ENCODE data around the gene JMJD4.

JMJD4 gene

GRCh38 chr1:227749225-227749624 is 14.1 kb upstream of the JMJD4 start:
- DNase-seq (ENCODE audit: low read depth) = no peak

GRCh38 chr1:227748496-227749182 is 13.5 kb upstream of the JMJD4 start:
- DNase-seq (ENCODE audit: low read depth) = no peak

GRCh38 chr1:227747948-227748495 is 12.9 kb upstream of the JMJD4 start:
- DNase-seq (ENCODE audit: low read depth) = no peak

GRCh38 chr1:227747382-227747781 is 12.3 kb upstream of the JMJD4 start:
- DNase-seq (ENCODE audit: low read depth) = no peak

GRCh38 chr1:227746676-227747075 is 11.6 kb upstream of the JMJD4 start:
- DNase-seq (ENCODE audit: low read depth) = no peak

GRCh38 chr1:227745568-227746265 is 10.6 kb upstream of the JMJD4 start:
- DNase-seq (ENCODE audit: low read depth) = no peak

GRCh38 chr1:227744668-227745067 is 9.6 kb upstream of the JMJD4 start:
- no peak for DNase-seq (ENCODE audit: low read depth)

GRCh38 chr1:227742738-227743715 is 7.9 kb upstream of the JMJD4 start:
- DNase-seq (ENCODE audit: low read depth) = no peak

GRCh38 chr1:227741166-227741870 is 6.2 kb upstream of the JMJD4 start:
- DNase-seq (ENCODE audit: low read depth) = no peak

- DNase-seq (ENCODE audit: low read depth) = no peak
These were observed 5.4 kb upstream of the JMJD4 start for GRCh38 chr1:227740401-227740960.

- DNase-seq (ENCODE audit: low read depth) = no peak
These were observed 4.5 kb upstream of the JMJD4 start for GRCh38 chr1:227739636-227740035.

- no peak for DNase-seq (ENCODE audit: low read depth)
These were observed 3.7 kb upstream of the JMJD4 start for GRCh38 chr1:227738820-227739219.

GRCh38 chr1:227736814-227737432 is 1.8 kb upstream of the JMJD4 start:
- DNase-seq (ENCODE audit: low read depth) = no peak

- DNase-seq (ENCODE audit: low read depth) = no peak
These were observed 610 bp upstream of the JMJD4 start for GRCh38 chr1:227735539-227736285.

GRCh38 chr1:227734546-227734855 is 601 bp downstream of the JMJD4 start:
- DNase-seq (ENCODE audit: low read depth) = no peak

- DNase-seq (ENCODE audit: low read depth) = no peak
These were observed 1.2 kb downstream of the JMJD4 start for GRCh38 chr1:227733751-227734545.

- DNase-seq (ENCODE audit: low read depth) = no peak
These were observed 1.8 kb downstream of the JMJD4 start for GRCh38 chr1:227733309-227733705.

- no peak for DNase-seq (ENCODE audit: low read depth)
These were observed 2.4 kb downstream of the JMJD4 start for GRCh38 chr1:227732586-227733308.
